ENCODE data around the gene ADAMTS3. TPM values are rescaled to one million over a fixed set of nuclear protein-coding genes. Genes with fewer than 3 reads are reported as not detected.

Gene ADAMTS3
- total RNA-seq, 1 donor from 2014 or later = 7.4 TPM

- H3K36me3 Mint-ChIP-seq (ENCODE audit: low read depth, unreplicated experiment) = no peaks in the 10 kb centered on the region
- H3K4me1 Mint-ChIP-seq (ENCODE audit: unreplicated experiment) = no peaks in the 10 kb centered on the region
- peak overlapping the region; percentile 53 for H3K27ac Mint-ChIP-seq (ENCODE audit: unreplicated experiment)
- H3K4me3 Mint-ChIP-seq (ENCODE audit: unreplicated experiment) = no peak overlapping the region
- no peak for TF ChIP-seq CTCF (IDR thresholded peaks at IDR 0.05; ENCODE audit: unreplicated experiment)
- no peaks in the 10 kb centered on the region for H3K27me3 Mint-ChIP-seq (ENCODE audit: unreplicated experiment)
- no peak for DNase-seq (ENCODE audit: low spot score)
- no peaks in the 10 kb centered on the region for H3K9me3 Mint-ChIP-seq (ENCODE audit: unreplicated experiment)
Observed at GRCh38 chr4:72375073-72375736, 193.8 kb downstream of the ADAMTS3 start.

DNA sequence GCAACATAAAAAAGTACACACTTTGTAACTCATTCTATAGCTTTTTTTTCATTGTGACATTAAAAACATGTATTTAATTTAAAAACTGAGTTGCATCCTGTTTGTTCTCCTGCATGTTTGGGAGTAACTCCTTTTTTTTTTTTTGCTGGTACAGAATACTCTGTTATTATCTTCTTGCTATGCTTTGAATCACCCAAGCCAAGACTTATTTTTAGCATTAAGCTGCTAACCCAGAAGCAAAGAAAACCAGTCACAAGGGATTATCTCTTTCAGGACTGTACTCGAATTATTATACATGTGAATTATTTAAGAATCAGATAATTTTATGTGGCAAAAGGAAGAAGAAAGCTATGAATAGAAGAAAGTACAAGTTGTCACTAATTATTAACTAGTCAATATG is 194.9 kb downstream of the ADAMTS3 start:
- H3K27me3 Mint-ChIP-seq (ENCODE audit: unreplicated experiment) = no peaks in the 10 kb centered on the region
- H3K36me3 Mint-ChIP-seq (ENCODE audit: low read depth, unreplicated experiment) = no peaks in the 10 kb centered on the region
- DNase-seq (ENCODE audit: low spot score) = no peak
- H3K4me1 Mint-ChIP-seq (ENCODE audit: unreplicated experiment) = no peaks in the 10 kb centered on the region
- H3K9me3 Mint-ChIP-seq (ENCODE audit: unreplicated experiment) = no peaks in the 10 kb centered on the region
- no peak overlapping the region for H3K27ac Mint-ChIP-seq (ENCODE audit: unreplicated experiment)
- TF ChIP-seq CTCF (IDR thresholded peaks at IDR 0.05; ENCODE audit: unreplicated experiment) = no peak
- no peak overlapping the region for H3K4me3 Mint-ChIP-seq (ENCODE audit: unreplicated experiment)

- DNase-seq (ENCODE audit: low spot score) = no peak
- no peak for TF ChIP-seq CTCF (IDR thresholded peaks at IDR 0.05; ENCODE audit: unreplicated experiment)
- Mint-ChIP-seq H3K9me3 (ENCODE audit: unreplicated experiment) (no peaks in the 10 kb centered on the region), H3K27ac (ENCODE audit: unreplicated experiment) (no peak overlapping the region), H3K4me3 (ENCODE audit: unreplicated experiment) (no peak overlapping the region), H3K27me3 (ENCODE audit: unreplicated experiment) (no peaks in the 10 kb centered on the region), H3K36me3 (ENCODE audit: low read depth, unreplicated experiment) (no peaks in the 10 kb centered on the region), H3K4me1 (ENCODE audit: unreplicated experiment) (no peaks in the 10 kb centered on the region)
Observed at GRCh38 chr4:72366601-72367000, 202.4 kb downstream of the ADAMTS3 start.

- no peaks in the 10 kb centered on the region for H3K36me3 Mint-ChIP-seq (ENCODE audit: low read depth, unreplicated experiment)
- H3K27ac Mint-ChIP-seq (ENCODE audit: unreplicated experiment) = no peak overlapping the region
- DNase-seq (ENCODE audit: low spot score) = no peak
- no peaks in the 10 kb centered on the region for H3K9me3 Mint-ChIP-seq (ENCODE audit: unreplicated experiment)
- no peaks in the 10 kb centered on the region for H3K4me1 Mint-ChIP-seq (ENCODE audit: unreplicated experiment)
- no peak for TF ChIP-seq CTCF (IDR thresholded peaks at IDR 0.05; ENCODE audit: unreplicated experiment)
- H3K4me3 Mint-ChIP-seq (ENCODE audit: unreplicated experiment) = no peak overlapping the region
- no peaks in the 10 kb centered on the region for H3K27me3 Mint-ChIP-seq (ENCODE audit: unreplicated experiment)
Observed at GRCh38 chr4:72365981-72366380, 203.0 kb downstream of the ADAMTS3 start.

DNA sequence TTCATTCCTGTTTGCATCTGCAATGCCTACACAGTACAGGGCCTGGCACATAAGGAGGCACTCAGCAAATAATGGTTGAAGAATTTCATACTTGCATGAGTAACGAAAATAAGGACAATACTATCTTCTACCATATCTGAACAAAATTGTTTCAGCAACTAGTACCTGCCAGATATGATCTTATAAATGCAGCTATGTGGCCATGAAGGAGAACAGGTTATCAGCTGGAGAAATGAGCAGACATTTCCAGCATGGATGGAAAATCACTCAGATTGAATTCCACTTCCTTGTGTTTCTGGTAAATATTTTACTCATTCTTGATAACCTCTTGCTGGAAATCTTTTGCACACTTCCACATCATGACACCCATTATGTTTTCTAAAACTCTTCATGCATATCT is 204.0 kb downstream of the ADAMTS3 start:
- Mint-ChIP-seq H3K27ac (ENCODE audit: unreplicated experiment) (no peak overlapping the region), H3K27me3 (ENCODE audit: unreplicated experiment) (no peaks in the 10 kb centered on the region), H3K4me3 (ENCODE audit: unreplicated experiment) (no peak overlapping the region), H3K9me3 (ENCODE audit: unreplicated experiment) (no peaks in the 10 kb centered on the region), H3K36me3 (ENCODE audit: low read depth, unreplicated experiment) (no peaks in the 10 kb centered on the region), H3K4me1 (ENCODE audit: unreplicated experiment) (no peaks in the 10 kb centered on the region)
- DNase-seq (ENCODE audit: low spot score) = no peak
- TF ChIP-seq CTCF (IDR thresholded peaks at IDR 0.05; ENCODE audit: unreplicated experiment) = no peak
